Right lung (tissue), 10 donors: ENCODE measurements around the gene BMI1. TPM values are rescaled to one million over a fixed set of nuclear protein-coding genes. Genes with fewer than 3 reads are reported as not detected.
"Not testable (repeated sequence)": the region's sequence is repeated elsewhere in the genome, so short reads cannot be mapped to it uniquely, and the experiment has no call there.

Experiments used
- DNase-seq, 2 donors: peaks; one replicate each; pipeline ENCODE4 v3.0.0-alpha.2; 2013
- long read RNA-seq, 8 donors: transcript quantifications; one replicate each; lab custom pipeline, GENCODE V29; 2026
- polyA plus RNA-seq, 5 donors: library from polyadenylated mRNA; unstranded; fragments of 120-200 nt; gene quantifications; one replicate each; pipeline versions ENCODE4 v1.2.1 to v1.2.3, GENCODE V29; 2013; ENCODE audit warnings: inconsistent platforms in 1 of 5, low replicate concordance in 1 of 5; ENCODE audit not compliant: insufficient read length in 5 of 5, insufficient read depth in 1 of 5

The BMI1 gene
- polyA plus RNA-seq = 100 to 1,000 TPM in 4 of 5 donors, 10 to 100 TPM in 1; 78.5 to 127 (median 108) TPM
- long read RNA-seq, donor 1, transcript BMI1-201 (10 exons, 3,428 nt) = major isoform, 26 of 40 reads
- long read RNA-seq, donor 1, partial matches to known transcripts = 10 of 40 reads
- long read RNA-seq, donor 1, other reads (novel, unspliced or antisense) = 0 of 40 reads
- long read RNA-seq, donor 2, transcript BMI1-201 (10 exons, 3,428 nt) = major isoform, 15 of 15 reads
- long read RNA-seq, donor 2, partial matches to known transcripts = 0 of 15 reads
- long read RNA-seq, donor 2, other reads (novel, unspliced or antisense) = 0 of 15 reads
- long read RNA-seq, donor 3, transcript BMI1-201 (10 exons, 3,428 nt) = major isoform, 10 of 20 reads
- long read RNA-seq, donor 3, partial matches to known transcripts = 6 of 20 reads
- long read RNA-seq, donor 3, other reads (novel, unspliced or antisense) = 0 of 20 reads
- long read RNA-seq, donor 4, transcript BMI1-201 (10 exons, 3,428 nt) = major isoform, 6 of 7 reads
- long read RNA-seq, donor 4, partial matches to known transcripts = 0 of 7 reads
- long read RNA-seq, donor 4, other reads (novel, unspliced or antisense) = 0 of 7 reads
- long read RNA-seq, donor 5, transcript BMI1-201 (10 exons, 3,428 nt) = major isoform, 23 of 43 reads
- long read RNA-seq, donor 5, partial matches to known transcripts = 17 of 43 reads
- long read RNA-seq, donor 5, other reads (novel, unspliced or antisense) = 0 of 43 reads
- long read RNA-seq, donor 6, transcript BMI1-201 (10 exons, 3,428 nt) = major isoform, 21 of 50 reads
- long read RNA-seq, donor 6, partial matches to known transcripts = 27 of 50 reads
- long read RNA-seq, donor 6, other reads (novel, unspliced or antisense) = 0 of 50 reads
- long read RNA-seq, donor 7, transcript BMI1-201 (10 exons, 3,428 nt) = major isoform, 20 of 27 reads
- long read RNA-seq, donor 7, partial matches to known transcripts = 5 of 27 reads
- long read RNA-seq, donor 7, other reads (novel, unspliced or antisense) = 0 of 27 reads
- long read RNA-seq, donor 8, transcript BMI1-201 (10 exons, 3,428 nt) = major isoform, 10 of 11 reads
- long read RNA-seq, donor 8, partial matches to known transcripts = 0 of 11 reads
- long read RNA-seq, donor 8, other reads (novel, unspliced or antisense) = 0 of 11 reads

DNA sequence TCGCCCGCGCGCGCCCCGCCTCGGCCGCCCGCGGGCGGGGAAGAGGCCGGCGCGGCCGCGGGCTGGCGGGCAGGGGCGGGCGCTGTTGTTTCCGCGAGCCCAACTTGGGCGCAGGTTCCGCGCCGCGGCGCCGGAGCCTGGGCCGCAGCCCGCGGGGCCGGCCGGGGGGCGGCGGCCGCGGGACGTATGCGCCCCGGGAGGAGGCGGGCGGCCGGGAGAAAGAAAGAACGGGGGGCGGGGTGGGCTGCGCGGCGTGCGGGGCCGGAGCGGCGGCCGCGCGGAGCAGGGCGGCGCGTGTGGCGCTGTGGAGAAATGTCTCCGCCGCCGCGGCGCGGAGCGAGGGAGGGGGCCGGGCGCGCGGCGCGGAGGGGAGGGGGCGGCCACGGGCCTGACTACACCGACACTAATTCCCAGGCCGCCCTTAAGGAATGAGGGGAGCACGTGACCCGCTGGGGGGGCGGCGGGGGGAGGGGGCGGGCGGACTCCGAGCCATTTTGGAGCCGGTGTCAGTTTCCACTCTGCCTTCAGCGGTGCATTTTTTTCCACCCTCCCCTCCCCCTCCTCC, at the start of gene BMI1:
TSS of gene BMI1 (plus strand) at position 509 of the 565 bp plus-strand sequence. CDS start 5,351 bp downstream, outside the sequence.
- peak in 1 of 2 donors; percentile 80 for DNase-seq

GRCh38 chr10:22271786-22272185, 49.1 kb upstream of the BMI1 start:
- DNase-seq = no peak

- DNase-seq = no peak
Measured at GRCh38 chr10:22278441-22278782, 42.5 kb upstream of the BMI1 start.

DNA sequence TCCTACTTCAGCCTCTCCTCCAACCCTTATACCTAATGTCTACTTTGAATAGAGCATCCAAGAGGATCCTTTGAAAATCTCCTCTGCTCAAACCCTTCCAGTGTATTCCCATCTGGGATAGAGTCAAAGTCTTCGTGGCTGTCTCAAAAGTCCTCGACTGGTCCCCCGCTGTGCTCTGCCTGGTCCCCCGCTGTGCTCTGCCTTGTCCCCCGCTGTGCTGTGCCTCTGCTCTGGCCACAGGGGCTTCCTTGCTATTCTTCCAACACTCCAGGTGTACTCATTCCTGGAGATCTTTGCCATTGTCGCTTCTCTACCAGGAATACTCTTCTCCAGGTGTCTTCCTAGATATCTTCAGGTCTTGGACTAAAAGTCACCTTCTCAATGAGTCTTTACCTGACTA, 40.8 kb upstream of the BMI1 start:
- DNase-seq = no peak

- no peak for DNase-seq
Measured at GRCh38 chr10:22285130-22285529, 35.8 kb upstream of the BMI1 start.

DNA sequence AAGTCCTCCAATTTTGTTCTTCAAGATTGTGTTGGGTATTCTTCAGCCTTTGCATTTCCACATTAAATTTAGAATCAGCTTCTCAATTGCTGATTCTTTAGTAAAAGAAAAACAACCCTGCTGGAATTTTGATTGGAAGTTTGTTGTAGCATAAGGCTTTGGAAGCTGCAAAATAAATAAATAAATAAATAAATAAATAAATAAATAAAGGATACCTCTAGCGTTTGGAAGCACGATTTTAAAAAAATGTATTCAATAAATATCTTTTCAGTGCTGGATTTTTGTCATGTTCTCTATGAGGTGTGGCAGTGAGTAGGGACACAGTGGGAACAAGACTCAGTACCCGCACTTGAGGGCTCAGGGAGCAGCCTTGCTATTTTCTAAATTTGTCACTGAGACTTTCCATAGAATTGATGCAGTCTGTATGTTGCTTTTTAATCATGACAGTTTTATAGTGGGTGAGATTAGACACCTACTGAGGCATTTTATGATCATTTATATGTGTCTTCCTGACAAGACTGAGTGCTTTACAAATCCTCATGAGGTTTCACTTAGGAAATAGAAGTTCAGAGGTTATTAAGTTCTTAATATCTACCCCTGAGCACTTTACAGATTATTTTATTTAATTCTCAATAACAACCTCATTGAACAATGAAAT, 27.0 kb upstream of the BMI1 start:
- DNase-seq = no peak

DNA sequence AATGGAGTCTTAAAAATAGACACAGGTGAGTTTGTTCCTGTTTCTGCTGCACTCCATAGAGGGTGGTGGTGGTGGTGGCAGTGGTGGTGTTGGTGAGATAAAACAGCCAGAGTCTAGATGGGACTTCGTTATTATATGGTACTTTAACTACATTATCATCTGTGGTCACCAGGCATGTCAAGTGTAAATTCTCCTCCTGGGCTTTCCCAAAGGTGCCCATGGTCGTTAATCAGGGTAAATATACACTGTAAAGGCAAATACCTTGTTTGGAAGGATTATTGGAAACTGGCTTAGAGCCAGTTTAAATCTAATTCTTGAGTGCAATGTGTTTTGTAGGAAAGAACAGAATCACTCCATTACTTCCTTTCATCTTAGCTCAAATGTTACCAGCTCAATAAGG, 26.2 kb upstream of the BMI1 start:
- DNase-seq = no peak

- no peak for DNase-seq
Measured at GRCh38 chr10:22301193-22301592, 19.7 kb upstream of the BMI1 start.

DNA sequence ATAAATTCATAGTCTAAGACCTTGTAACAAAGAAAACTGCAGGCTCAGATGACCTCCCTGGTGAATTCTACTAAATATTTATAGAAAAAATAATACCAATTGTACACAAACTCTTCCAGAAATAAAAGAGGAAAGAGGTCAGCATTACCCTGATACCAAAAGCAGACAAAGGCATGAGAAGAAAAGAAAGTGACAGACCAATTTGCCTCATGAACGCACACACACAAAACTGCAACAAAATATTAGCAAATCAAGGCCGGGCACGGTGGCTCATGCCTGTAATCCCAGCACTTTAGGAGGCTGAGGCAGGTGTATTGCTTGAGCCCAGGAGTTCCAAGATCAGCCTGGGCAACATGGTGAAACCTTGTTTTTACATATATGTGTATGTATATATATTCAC, 17.4 kb upstream of the BMI1 start:
- DNase-seq = no peak

GRCh38 chr10:22305721-22306120, 15.2 kb upstream of the BMI1 start:
- DNase-seq = no peak

DNA sequence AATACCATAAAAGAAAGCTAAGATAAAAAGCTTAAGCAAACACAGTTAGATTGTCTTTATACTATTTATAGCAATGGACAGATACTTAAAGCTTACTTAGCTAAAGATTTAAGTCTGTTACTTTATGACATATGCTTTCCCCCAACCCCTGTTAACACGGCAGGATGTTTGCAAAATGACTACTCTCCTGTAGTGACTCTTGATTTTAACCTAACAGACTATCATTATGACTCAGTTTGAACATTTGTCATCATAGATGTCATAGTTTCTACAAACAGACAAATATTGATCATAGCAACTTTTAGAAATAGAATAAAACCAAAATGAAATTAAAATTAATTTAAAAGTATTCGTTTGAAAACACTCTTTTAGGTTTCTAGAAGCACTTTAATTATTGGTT, 12.5 kb upstream of the BMI1 start:
- no peak for DNase-seq

GRCh38 chr10:22309180-22310000, 11.5 kb upstream of the BMI1 start:
- DNase-seq = no peak

GRCh38 chr10:22310012-22310411, 10.9 kb upstream of the BMI1 start:
- DNase-seq = not testable (repeated sequence)

GRCh38 chr10:22310928-22311327, 10.0 kb upstream of the BMI1 start:
- DNase-seq = no peak

DNA sequence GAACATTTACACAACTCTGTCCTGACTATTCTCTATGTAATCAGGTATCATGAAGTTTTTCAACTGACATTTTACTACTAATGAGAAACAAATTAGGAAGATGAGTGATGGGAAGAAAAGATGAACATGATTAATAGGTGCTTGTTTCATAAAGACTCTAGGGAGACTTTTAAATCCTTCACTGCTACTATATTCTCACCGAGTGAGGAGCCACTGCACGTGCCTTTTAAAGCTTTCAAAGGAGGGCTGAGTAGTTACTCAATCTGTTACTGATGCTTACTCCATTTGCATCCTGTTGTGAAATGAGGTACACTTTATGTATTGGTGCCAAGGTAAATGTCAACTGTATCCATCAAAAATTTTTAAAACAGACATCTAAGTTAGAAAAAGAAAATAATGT, 6.0 kb upstream of the BMI1 start:
- no peak for DNase-seq

GRCh38 chr10:22315455-22316285, 5.2 kb upstream of the BMI1 start:
- no peak for DNase-seq

GRCh38 chr10:22316286-22317075, 4.4 kb upstream of the BMI1 start, which contains the start of gene COMMD3:
TSS of gene COMMD3 (plus strand) at chr10:22316388. CDS start at chr10:22316418, 30 bp downstream.
- DNase-seq = peak; percentile 92 to 93

DNA sequence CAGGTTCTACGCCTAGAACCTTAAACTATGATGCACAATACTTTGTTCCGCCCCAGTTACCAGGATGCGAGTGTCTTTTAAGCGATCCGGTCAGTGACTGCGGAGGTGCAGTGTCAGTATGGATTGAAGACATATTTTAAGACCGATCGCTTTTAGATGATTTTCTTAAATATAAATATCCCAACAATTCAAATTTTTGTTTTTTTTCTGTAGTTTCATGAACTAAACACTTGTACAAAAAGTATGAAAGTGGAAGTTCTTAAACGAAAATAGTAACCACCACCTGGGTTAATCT, 3.9 kb upstream of the BMI1 start:
- no peak for DNase-seq
